Endothelial cell of hepatic sinusoid (primary cell): ENCODE data around the gene ENG.
"Not testable (repeated sequence)": the region's sequence is repeated elsewhere in the genome, so short reads cannot be mapped to it uniquely, and the experiment has no call there.

ENCODE experiments used
- in situ Hi-C: cut with HindIII; loops from 2 replicates; pipeline ENCODE4 v1.10.0; 2017; ENCODE audit warnings: low sequenced_read_pairs

ENG gene

GRCh38 chr9:127854184-127854806, at the start of gene ENG:
ENG (minus strand) TSS chr9:127854658; CDS start chr9:127854355, 303 bp downstream.
- in situ Hi-C loops: loop anchor here (25.0 kb wide), 1 partner anchor 92 kb away; no protein-coding TSS in a partner anchor

- in situ Hi-C loops: no loop called here
These were observed 49.4 kb upstream of the ENG start for GRCh38 chr9:127903557-127904475.

GRCh38 chr9:127899128-127899943, 44.9 kb upstream of the ENG start, which contains the start of gene ST6GALNAC6:
ST6GALNAC6 (minus strand) TSS chr9:127899603; CDS start chr9:127897981, 1,622 bp downstream.
- in situ Hi-C loops: no loop called here

GRCh38 chr9:127898433-127899127, 44.1 kb upstream of the ENG start:
- in situ Hi-C loops: no loop called here

- in situ Hi-C loops: no loop called here
These were observed 42.8 kb upstream of the ENG start for GRCh38 chr9:127897193-127897692.

GRCh38 chr9:127896395-127897192, 42.1 kb upstream of the ENG start:
- in situ Hi-C loops: no loop called here

GRCh38 chr9:127895811-127896210, 41.4 kb upstream of the ENG start:
- in situ Hi-C loops: no loop called here

GRCh38 chr9:127893392-127893791, 38.9 kb upstream of the ENG start:
- in situ Hi-C loops: no loop called here

GRCh38 chr9:127892831-127893230, 38.4 kb upstream of the ENG start:
- in situ Hi-C loops: no loop called here

GRCh38 chr9:127890053-127890452, 35.6 kb upstream of the ENG start:
- in situ Hi-C loops: no loop called here

GRCh38 chr9:127887792-127888191, 33.3 kb upstream of the ENG start:
- in situ Hi-C loops: no loop called here

GRCh38 chr9:127886401-127886972, 32.0 kb upstream of the ENG start:
- in situ Hi-C loops: no loop called here

- in situ Hi-C loops: no loop called here
These were observed 31.2 kb upstream of the ENG start for GRCh38 chr9:127885508-127886281.

GRCh38 chr9:127884976-127885490, 30.6 kb upstream of the ENG start:
- in situ Hi-C loops: no loop called here

- in situ Hi-C loops: no loop called here
These were observed 30.0 kb upstream of the ENG start for GRCh38 chr9:127884427-127884911.

- in situ Hi-C loops: no loop called here
These were observed 29.5 kb upstream of the ENG start for GRCh38 chr9:127883959-127884358.

- in situ Hi-C loops: not testable (repeated sequence)
These were observed 27.3 kb upstream of the ENG start for GRCh38 chr9:127881715-127882114.

GRCh38 chr9:127880143-127880542, 25.7 kb upstream of the ENG start:
- in situ Hi-C loops: no loop called here
